Liver (tissue), 9 donors: ENCODE data around the gene CREG2. TPM values are rescaled to one million over a fixed set of nuclear protein-coding genes. Genes with fewer than 3 reads are reported as not detected.

Source experiments
- DNase-seq: peaks from one replicate; pipeline ENCODE4 v3.0.0-alpha.2; 2017; ENCODE audit warnings: low spot score
- H3K27ac ChIP-seq, 2 donors: one replicate each; pipeline ENCODE4 v1.7.0; 2013; ENCODE audit warnings: inconsistent platforms in 2 of 2, low read length in 2 of 2, control low read depth in 1 of 2, low read depth in 1 of 2, mild to moderate bottlenecking in 1 of 2
- H3K27me3 ChIP-seq, 4 donors: one replicate each; pipeline versions ENCODE4 v1.6.1 to v1.7.0; 2013; ENCODE audit warnings: low read length in 3 of 4, inconsistent platforms in 1 of 4, mild to moderate bottlenecking in 1 of 4, moderate library complexity in 1 of 4; ENCODE audit not compliant: control insufficient read depth in 4 of 4, insufficient read depth in 4 of 4
- H3K36me3 ChIP-seq, 4 donors: one replicate each; pipeline versions ENCODE4 v1.6.1 to v1.7.0; 2013; ENCODE audit warnings: low read length in 3 of 4, mild to moderate bottlenecking in 3 of 4, low read depth in 1 of 4, moderate library complexity in 1 of 4; ENCODE audit not compliant: control insufficient read depth in 4 of 4, insufficient read depth in 3 of 4
- H3K4me1 ChIP-seq, 4 donors: one replicate each; pipeline versions ENCODE4 v1.6.1 to v1.7.0; 2013; ENCODE audit warnings: low read length in 3 of 4, mild to moderate bottlenecking in 3 of 4, moderate library complexity in 1 of 4; ENCODE audit not compliant: control insufficient read depth in 4 of 4, insufficient read depth in 4 of 4
- H3K4me3 ChIP-seq, 3 donors: one replicate each; pipeline versions ENCODE4 v1.6.1 to v1.7.0; 2013; ENCODE audit warnings: low read length in 3 of 3, control low read depth in 1 of 3, low read depth in 1 of 3, mild to moderate bottlenecking in 1 of 3
- H3K9ac ChIP-seq, 2 donors: one replicate each; pipeline ENCODE4 v1.7.0; 2013; ENCODE audit warnings: low read length in 2 of 2, mild to moderate bottlenecking in 2 of 2, moderate library complexity in 2 of 2, control low read depth in 1 of 2, low read depth in 1 of 2
- H3K9me3 ChIP-seq, 4 donors: one replicate each; pipeline versions ENCODE4 v1.6.1 to v1.7.0; 2013; ENCODE audit warnings: low read length in 3 of 4; ENCODE audit not compliant: control insufficient read depth in 4 of 4
- EGR1 ChIP-seq, 2 donors: IDR thresholded peaks; 2 replicates each; pipeline ENCODE4 v1.6.1; 2016 to 2018; ENCODE audit warnings: antibody characterized with exemption in 2 of 2, low read depth in 2 of 2
- FOXA1 ChIP-seq: IDR thresholded peaks from 2 replicates; pipeline ENCODE4 v1.6.1; 2016; ENCODE audit warnings: antibody characterized with exemption
- FOXA2 ChIP-seq: IDR thresholded peaks from 2 replicates; pipeline ENCODE4 v1.6.1; 2016; ENCODE audit warnings: antibody characterized with exemption
- GABPA ChIP-seq, 2 donors: IDR thresholded peaks in 1 of 2; conservative IDR thresholded peaks in 1 of 2; 2 replicates each; pipeline ENCODE4 v1.6.1; 2016; ENCODE audit warnings: antibody characterized with exemption in 2 of 2, mild to moderate bottlenecking in 1 of 2, moderate library complexity in 1 of 2
- HNF4A ChIP-seq, 2 donors: conservative IDR thresholded peaks; 2 replicates each; pipeline ENCODE4 v1.6.1; 2016; ENCODE audit warnings: antibody characterized with exemption in 2 of 2, mild to moderate bottlenecking in 2 of 2
- HNF4G ChIP-seq: IDR thresholded peaks from 2 replicates; pipeline ENCODE4 v1.6.1; 2016; ENCODE audit warnings: antibody characterized with exemption
- JUND ChIP-seq, 2 donors: IDR thresholded peaks; 2 replicates each; pipeline ENCODE4 v1.6.1; 2016; ENCODE audit warnings: antibody characterized with exemption in 2 of 2
- NR2F2 ChIP-seq: IDR thresholded peaks from 2 replicates; pipeline ENCODE4 v1.6.1; 2016; ENCODE audit warnings: antibody characterized with exemption
- RAD21 ChIP-seq, 2 donors: IDR thresholded peaks; 2 replicates each; pipeline ENCODE4 v1.6.1; 2016; ENCODE audit warnings: antibody characterized with exemption in 2 of 2, mild to moderate bottlenecking in 2 of 2
- RXRA ChIP-seq, 2 donors: IDR thresholded peaks; 2 replicates each; pipeline ENCODE4 v1.6.1; 2017 to 2018; ENCODE audit warnings: antibody characterized with exemption in 2 of 2, mild to moderate bottlenecking in 1 of 2
- SP1 ChIP-seq: IDR thresholded peaks from 2 replicates; pipeline ENCODE4 v1.6.1; 2018; ENCODE audit warnings: antibody characterized with exemption, mild to moderate bottlenecking
- TAF1 ChIP-seq: conservative IDR thresholded peaks from 2 replicates; pipeline ENCODE4 v1.6.1; 2016; ENCODE audit warnings: antibody characterized with exemption, mild to moderate bottlenecking
- YY1 ChIP-seq: IDR thresholded peaks from 2 replicates; pipeline ENCODE4 v1.6.1; 2016; ENCODE audit warnings: antibody characterized with exemption, mild to moderate bottlenecking
- WGBS: extraction: QIAGEN DNeasy Blood & Tissue Kit; methylation state at CpG from one replicate; pipeline ENCODE4 v1.1.7; 2013; 5-methylcytosine and 5-hydroxymethylcytosine counted together
- polyA plus RNA-seq, 2 donors: library from polyadenylated mRNA; stranded (reverse) in 1 of 2; unstranded in 1 of 2; fragments of 200-250 nt in 1 of 2; fragments of >200 nt in 1 of 2; fragmentation: Nextera tagmentation in 1 of 2; extraction: Ambion mirVana in 1 of 2; gene quantifications; one replicate each; pipeline versions ENCODE4 v1.2.1 to v1.2.3, GENCODE V29; 2013 to 2015
- total RNA-seq, 2 donors: library from RNA; depleted of rRNA; stranded (reverse); fragments of >200 nt; gene quantifications; one replicate each; pipeline ENCODE4 v1.2.3, GENCODE V29; 2014
- TF ChIP-seq, protein P1 (sequence below): IDR thresholded peaks from 2 replicates; pipeline ENCODE4 v1.6.1; 2016; ENCODE audit warnings: antibody characterized with exemption
- TF ChIP-seq, protein P2 (sequence below): IDR thresholded peaks from 2 replicates; pipeline ENCODE4 v1.6.1; 2016; ENCODE audit warnings: antibody characterized with exemption
- TF ChIP-seq, protein P3 (sequence below): fragments of 150-350 bp; IDR thresholded peaks from 2 replicates; pipeline ENCODE4 v1.5.1; 2017; ENCODE audit warnings: improper control_type of control experiment, low read depth, low read length; ENCODE audit not compliant: missing input control
- TF ChIP-seq, protein P4 (sequence below): IDR thresholded peaks from 2 replicates; pipeline ENCODE4 v1.6.1; 2016; ENCODE audit warnings: antibody characterized with exemption, mild to moderate bottlenecking
- donor health status: healthy.
- donor health status: healthy.
- donor health status: healthy.
- donor health status: healthy.
- donor health status: healthy.

CREG2 gene
- total and polyA plus RNA-seq, 4 donors, result 0.05 TPM; not detected in 3

DNA sequence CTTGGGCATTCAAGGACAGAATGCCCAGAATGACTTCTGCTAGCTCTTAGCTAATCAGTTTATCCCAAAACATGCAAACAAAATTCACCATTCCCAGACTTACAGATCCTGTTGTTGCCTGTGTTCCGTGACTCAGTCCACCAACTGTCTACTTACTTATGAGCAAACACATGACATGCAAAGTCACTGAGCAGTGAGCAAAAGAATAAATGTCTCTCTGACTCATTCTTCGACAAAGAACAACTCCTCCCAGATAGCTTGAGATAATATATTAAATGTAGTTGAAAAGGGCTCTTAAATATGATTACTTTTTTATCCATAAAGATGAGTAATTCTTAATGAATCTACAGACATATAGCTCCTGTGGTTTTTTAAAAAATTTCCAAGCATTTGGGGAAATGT, 9.0 kb upstream of the CREG2 start:
- no peak for TF ChIP-seq JUND (IDR thresholded peaks at IDR 0.05)
- no peak for TF ChIP-seq HNF4G
- no peak for TF ChIP-seq RXRA (IDR thresholded peaks at IDR 0.05)
- TF ChIP-seq FOXA1, result no peak
- no peak for TF ChIP-seq RAD21 (IDR thresholded peaks at IDR 0.05)
- TF ChIP-seq, protein P1, sequence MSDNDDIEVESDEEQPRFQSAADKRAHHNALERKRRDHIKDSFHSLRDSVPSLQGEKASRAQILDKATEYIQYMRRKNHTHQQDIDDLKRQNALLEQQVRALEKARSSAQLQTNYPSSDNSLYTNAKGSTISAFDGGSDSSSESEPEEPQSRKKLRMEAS, result no peak
- TF ChIP-seq YY1, result no peak
- TF ChIP-seq GABPA (IDR thresholded peaks at IDR 0.05 in 1 of 2, conservative IDR thresholded peaks at IDR 0.05 in 1 of 2), result no peak
- TF ChIP-seq, protein P2, sequence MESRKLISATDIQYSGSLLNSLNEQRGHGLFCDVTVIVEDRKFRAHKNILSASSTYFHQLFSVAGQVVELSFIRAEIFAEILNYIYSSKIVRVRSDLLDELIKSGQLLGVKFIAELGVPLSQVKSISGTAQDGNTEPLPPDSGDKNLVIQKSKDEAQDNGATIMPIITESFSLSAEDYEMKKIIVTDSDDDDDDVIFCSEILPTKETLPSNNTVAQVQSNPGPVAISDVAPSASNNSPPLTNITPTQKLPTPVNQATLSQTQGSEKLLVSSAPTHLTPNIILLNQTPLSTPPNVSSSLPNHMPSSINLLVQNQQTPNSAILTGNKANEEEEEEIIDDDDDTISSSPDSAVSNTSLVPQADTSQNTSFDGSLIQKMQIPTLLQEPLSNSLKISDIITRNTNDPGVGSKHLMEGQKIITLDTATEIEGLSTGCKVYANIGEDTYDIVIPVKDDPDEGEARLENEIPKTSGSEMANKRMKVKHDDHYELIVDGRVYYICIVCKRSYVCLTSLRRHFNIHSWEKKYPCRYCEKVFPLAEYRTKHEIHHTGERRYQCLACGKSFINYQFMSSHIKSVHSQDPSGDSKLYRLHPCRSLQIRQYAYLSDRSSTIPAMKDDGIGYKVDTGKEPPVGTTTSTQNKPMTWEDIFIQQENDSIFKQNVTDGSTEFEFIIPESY, result no peak
- no peak for TF ChIP-seq HNF4A (conservative IDR thresholded peaks at IDR 0.05)
- TF ChIP-seq EGR1 (IDR thresholded peaks at IDR 0.05; ENCODE audit: low read depth in 2 of 2), result no peak
- H3K4me3 ChIP-seq, result no peak overlapping the region
- H3K9me3 ChIP-seq, result no peaks in the 10 kb centered on the region
- no peak overlapping the region for H3K27ac ChIP-seq
- WGBS, result 89% methylated on average over 2 of the region's 2 CpGs
- H3K27me3 ChIP-seq, result no peaks in the 10 kb centered on the region
- no peaks in the 10 kb centered on the region for H3K36me3 ChIP-seq
- no peak overlapping the region for H3K9ac ChIP-seq
- no peak for DNase-seq
- H3K4me1 ChIP-seq, result no peaks in the 10 kb centered on the region

DNA sequence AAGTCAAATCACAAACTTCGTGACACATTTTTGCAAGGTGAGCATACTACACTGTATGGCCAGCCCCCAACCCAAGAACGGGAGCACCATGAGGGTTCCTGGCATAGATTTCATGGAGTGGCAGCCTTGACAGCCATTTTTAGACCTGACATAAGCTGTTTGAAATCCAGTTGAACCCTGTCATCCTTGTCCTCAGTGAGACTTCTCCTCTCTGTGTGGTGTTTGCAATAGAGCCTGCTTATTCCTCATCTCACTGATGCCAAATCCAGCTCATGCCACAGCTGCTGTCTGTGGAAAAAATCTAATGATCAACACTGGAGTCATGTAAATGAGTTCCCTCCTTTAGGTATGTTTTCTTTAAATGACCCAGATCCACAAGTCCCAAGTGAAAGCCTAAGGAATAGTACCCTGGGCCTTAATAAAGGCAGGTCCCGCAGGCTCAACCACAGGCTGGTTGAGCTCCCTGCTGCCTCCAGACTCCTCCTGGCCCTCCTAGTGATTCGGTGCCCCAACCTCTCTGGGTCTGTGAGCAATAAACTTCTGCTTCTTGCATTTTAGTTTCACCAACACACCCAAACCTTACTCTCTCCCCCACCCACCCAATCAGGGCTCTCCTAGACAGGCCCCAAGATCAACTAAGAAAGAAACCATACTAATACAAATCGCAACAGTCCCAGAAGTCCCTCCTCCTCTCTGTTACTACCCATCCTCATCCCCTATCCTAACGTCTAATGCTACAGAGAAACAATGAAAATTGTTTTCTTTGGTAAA, 8.4 kb upstream of the CREG2 start:
- no peak overlapping the region for H3K27ac ChIP-seq
- no peaks in the 10 kb centered on the region for H3K9me3 ChIP-seq
- H3K4me3 ChIP-seq, result no peak overlapping the region
- TF ChIP-seq, protein P3, sequence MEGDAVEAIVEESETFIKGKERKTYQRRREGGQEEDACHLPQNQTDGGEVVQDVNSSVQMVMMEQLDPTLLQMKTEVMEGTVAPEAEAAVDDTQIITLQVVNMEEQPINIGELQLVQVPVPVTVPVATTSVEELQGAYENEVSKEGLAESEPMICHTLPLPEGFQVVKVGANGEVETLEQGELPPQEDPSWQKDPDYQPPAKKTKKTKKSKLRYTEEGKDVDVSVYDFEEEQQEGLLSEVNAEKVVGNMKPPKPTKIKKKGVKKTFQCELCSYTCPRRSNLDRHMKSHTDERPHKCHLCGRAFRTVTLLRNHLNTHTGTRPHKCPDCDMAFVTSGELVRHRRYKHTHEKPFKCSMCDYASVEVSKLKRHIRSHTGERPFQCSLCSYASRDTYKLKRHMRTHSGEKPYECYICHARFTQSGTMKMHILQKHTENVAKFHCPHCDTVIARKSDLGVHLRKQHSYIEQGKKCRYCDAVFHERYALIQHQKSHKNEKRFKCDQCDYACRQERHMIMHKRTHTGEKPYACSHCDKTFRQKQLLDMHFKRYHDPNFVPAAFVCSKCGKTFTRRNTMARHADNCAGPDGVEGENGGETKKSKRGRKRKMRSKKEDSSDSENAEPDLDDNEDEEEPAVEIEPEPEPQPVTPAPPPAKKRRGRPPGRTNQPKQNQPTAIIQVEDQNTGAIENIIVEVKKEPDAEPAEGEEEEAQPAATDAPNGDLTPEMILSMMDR, result no peak
- TF ChIP-seq TAF1, result no peak
- no peak for TF ChIP-seq FOXA1
- TF ChIP-seq, protein P4, sequence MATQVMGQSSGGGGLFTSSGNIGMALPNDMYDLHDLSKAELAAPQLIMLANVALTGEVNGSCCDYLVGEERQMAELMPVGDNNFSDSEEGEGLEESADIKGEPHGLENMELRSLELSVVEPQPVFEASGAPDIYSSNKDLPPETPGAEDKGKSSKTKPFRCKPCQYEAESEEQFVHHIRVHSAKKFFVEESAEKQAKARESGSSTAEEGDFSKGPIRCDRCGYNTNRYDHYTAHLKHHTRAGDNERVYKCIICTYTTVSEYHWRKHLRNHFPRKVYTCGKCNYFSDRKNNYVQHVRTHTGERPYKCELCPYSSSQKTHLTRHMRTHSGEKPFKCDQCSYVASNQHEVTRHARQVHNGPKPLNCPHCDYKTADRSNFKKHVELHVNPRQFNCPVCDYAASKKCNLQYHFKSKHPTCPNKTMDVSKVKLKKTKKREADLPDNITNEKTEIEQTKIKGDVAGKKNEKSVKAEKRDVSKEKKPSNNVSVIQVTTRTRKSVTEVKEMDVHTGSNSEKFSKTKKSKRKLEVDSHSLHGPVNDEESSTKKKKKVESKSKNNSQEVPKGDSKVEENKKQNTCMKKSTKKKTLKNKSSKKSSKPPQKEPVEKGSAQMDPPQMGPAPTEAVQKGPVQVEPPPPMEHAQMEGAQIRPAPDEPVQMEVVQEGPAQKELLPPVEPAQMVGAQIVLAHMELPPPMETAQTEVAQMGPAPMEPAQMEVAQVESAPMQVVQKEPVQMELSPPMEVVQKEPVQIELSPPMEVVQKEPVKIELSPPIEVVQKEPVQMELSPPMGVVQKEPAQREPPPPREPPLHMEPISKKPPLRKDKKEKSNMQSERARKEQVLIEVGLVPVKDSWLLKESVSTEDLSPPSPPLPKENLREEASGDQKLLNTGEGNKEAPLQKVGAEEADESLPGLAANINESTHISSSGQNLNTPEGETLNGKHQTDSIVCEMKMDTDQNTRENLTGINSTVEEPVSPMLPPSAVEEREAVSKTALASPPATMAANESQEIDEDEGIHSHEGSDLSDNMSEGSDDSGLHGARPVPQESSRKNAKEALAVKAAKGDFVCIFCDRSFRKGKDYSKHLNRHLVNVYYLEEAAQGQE, result no peak
- no peak for TF ChIP-seq YY1
- no peak for TF ChIP-seq HNF4A (conservative IDR thresholded peaks at IDR 0.05)
- no peak for TF ChIP-seq EGR1 (IDR thresholded peaks at IDR 0.05; ENCODE audit: low read depth in 2 of 2)
- no peak for TF ChIP-seq SP1
- TF ChIP-seq FOXA2, result no peak
- no peak for TF ChIP-seq JUND (IDR thresholded peaks at IDR 0.05)
- TF ChIP-seq NR2F2, result no peak
- TF ChIP-seq HNF4G, result no peak
- no peak for TF ChIP-seq RXRA (IDR thresholded peaks at IDR 0.05)
- TF ChIP-seq, protein P1, result no peak
- TF ChIP-seq, protein P2, result no peak
- no peak for TF ChIP-seq RAD21 (IDR thresholded peaks at IDR 0.05)
- H3K9ac ChIP-seq, result no peak overlapping the region
- no peak for DNase-seq
- no peaks in the 10 kb centered on the region for H3K4me1 ChIP-seq
- WGBS, result 90% methylated on average over 6 of the region's 6 CpGs
- no peaks in the 10 kb centered on the region for H3K27me3 ChIP-seq
- H3K36me3 ChIP-seq, result no peaks in the 10 kb centered on the region
